GM08714 (cell line): ENCODE data around the gene EPHB6.
A peak's percentile ranks its signal among the peaks of the same experiment; 100 is the strongest.

Source experiments
- H3K4me3 ChIP-seq: fragments of 200-500 bp; sonication (Bioruptor generic); 2 replicates; pipeline ENCODE4 v1.5.1; 2014; ENCODE audit warnings: mild to moderate bottlenecking, low read length, inconsistent platforms
- ZNF274 ChIP-seq: IDR thresholded peaks from 2 replicates; pipeline ENCODE4 v1.6.1; 2012; ENCODE audit warnings: mild to moderate bottlenecking, low read depth, low read length

The EPHB6 gene, protein sequence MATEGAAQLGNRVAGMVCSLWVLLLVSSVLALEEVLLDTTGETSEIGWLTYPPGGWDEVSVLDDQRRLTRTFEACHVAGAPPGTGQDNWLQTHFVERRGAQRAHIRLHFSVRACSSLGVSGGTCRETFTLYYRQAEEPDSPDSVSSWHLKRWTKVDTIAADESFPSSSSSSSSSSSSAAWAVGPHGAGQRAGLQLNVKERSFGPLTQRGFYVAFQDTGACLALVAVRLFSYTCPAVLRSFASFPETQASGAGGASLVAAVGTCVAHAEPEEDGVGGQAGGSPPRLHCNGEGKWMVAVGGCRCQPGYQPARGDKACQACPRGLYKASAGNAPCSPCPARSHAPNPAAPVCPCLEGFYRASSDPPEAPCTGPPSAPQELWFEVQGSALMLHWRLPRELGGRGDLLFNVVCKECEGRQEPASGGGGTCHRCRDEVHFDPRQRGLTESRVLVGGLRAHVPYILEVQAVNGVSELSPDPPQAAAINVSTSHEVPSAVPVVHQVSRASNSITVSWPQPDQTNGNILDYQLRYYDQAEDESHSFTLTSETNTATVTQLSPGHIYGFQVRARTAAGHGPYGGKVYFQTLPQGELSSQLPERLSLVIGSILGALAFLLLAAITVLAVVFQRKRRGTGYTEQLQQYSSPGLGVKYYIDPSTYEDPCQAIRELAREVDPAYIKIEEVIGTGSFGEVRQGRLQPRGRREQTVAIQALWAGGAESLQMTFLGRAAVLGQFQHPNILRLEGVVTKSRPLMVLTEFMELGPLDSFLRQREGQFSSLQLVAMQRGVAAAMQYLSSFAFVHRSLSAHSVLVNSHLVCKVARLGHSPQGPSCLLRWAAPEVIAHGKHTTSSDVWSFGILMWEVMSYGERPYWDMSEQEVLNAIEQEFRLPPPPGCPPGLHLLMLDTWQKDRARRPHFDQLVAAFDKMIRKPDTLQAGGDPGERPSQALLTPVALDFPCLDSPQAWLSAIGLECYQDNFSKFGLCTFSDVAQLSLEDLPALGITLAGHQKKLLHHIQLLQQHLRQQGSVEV

DNA sequence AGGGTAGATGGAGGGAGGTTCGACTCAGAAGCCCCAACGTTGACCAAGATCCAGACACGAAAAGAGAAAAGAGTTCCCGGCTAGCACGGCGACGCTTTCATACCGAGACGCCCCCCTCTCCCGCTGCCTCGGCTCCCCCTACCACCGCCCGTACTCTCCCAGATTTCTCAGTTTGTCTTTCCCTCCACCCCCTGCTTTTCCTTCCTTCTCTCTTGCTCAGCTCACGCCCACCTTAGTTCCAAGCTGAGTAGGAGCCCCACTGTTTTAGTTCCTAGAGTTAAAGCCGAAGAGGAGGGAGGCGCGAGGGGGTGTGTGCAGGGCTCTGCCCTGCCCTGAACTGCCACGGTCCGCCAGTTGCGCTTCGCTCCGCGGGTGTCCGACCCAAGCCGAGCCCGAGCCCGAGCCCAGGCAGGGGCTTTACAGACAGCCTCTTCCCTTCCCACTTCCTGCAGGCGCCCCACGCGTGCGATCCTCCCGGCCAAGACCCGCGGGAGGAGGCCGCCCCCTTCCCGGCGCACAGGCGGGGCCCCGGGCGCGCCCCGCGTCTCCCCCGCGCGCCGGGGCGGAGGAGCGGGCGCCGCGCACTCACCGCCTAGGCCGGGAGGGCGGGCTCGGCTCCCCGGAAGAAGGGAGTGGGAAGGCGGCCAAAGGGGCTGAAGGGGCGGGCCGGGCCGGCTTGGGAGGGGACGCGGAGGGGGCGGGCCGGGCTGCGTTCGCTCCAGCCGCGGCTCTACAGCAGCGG lies at the start of gene EPHB6:
Gene EPHB6, plus strand, starts transcription at position 705 of the 742 bp plus-strand sequence. CDS start 8,152 bp downstream, outside the sequence.
- no peak for TF ChIP-seq ZNF274

DNA sequence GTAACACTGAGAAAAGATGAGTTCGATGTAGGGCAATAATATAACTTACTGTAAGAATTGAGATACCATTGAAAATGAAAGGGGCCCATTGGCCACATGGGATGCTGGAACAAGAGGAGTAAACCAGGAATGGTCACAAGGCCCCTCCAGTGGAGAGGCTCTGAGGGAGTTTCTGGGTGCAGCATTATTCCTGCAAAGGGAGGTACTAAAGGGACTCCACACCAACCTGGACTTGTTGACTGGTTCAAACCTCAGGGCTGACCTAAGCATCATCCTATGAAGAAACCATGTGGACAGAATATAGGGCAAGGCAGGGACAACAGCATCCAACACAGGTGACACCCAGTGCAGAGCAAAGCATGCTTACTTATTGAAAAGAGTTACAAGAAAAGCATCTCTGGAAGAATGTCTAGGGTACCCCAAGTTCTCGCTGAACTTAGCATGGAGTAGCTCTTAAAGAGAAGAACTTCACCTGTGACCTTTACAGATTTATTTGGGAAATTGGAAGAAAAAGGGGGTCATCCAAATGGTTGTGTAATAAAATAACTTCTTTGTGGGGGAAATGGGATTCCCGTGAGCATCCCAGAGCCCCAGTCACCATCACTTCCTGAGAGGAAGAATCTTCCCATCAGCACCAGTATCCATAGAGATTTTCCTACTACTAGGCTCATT lies 49.4 kb upstream of the EPHB6 start:
- H3K4me3 ChIP-seq, result no peak overlapping the region
- no peak for TF ChIP-seq ZNF274

More for the DNA sequence above, at the start of gene EPHB6:
- H3K4me3 ChIP-seq, result peak within 1 kb of the TSS; percentile 60

DNA sequence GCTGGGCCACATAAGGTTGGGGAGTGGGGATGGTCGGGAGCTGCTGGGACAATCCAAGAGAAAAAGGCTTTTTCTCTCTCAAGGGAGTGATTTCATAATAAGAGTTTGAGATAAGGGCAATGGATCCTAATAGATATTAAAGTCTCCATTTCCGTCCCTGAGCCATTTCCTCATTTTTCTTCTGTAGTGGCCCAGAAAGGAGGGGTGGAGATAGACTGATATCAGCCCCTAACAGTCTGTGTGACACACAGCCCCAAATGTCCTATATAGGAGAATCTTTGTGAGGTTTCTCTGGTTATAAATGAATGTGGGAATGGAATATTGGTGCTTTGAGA lies 48.9 kb upstream of the EPHB6 start:
- no peak overlapping the region for H3K4me3 ChIP-seq
- TF ChIP-seq ZNF274, result no peak

DNA sequence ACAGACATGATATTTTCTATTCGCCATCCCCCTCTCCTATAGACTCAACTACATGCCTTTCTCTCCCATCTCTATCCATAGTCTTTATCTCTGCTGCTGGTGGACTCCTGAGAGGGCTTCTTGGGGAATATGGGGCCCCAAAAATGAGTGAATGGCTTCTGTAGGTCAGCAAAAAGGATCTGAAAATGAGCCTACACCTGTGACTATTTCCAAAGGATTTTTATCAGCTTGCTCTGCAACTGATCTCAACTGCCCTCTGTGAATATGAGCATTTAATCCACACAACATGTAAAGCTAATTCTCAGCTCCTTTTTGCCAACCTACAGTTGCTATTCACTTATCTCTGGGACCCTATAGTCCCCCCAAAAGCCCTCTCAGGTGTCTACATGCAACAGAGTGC lies 47.9 kb upstream of the EPHB6 start:
- no peak overlapping the region for H3K4me3 ChIP-seq
- TF ChIP-seq ZNF274, result no peak

DNA sequence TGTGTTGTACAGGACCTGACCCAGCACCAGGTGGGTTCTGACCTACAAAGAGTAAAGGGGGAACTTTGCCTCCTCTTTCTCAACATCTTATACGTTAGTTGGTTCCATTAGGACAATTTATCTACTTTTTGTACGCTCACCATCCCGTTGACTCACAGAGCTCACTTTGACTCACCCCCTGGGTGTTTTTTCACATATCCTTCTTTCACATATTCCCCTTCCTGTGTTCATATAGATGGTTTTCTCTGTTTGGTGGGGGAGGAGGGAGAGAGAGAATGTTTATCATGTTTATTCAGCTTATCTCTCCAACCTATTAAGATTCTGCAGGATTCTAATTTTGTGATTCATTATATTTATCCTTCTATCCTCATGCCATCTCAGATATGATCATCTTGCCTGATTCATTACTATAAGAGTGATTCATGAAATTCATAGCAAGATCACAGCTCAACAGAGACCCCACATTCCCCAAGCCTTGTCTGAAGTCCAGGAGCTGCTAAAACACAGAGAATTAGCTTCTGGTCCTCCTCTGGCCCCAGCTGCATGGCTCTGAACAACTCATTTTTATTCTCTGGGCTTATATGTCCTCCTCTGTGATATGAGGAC lies 46.9 kb upstream of the EPHB6 start:
- H3K4me3 ChIP-seq, result peak overlapping the region; percentile 37; the same call in 1 of the 2 replicates
- no peak for TF ChIP-seq ZNF274

DNA sequence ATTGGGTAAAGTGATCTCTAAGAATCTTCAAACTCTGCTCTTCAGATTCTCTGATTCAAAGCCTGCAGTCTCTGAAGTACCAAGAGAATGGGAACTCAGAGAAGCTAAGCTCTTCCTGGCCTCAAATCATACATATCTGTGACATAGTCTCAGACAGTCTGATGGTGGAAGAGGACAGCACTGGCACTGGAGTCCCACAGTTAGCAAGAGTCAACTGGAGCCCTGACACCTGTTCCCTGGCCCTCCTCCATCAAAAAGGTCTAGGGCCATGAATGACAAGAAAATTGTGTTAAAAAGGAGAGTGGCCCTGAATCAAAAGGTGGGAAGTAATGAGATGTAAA lies 46.4 kb upstream of the EPHB6 start:
- TF ChIP-seq ZNF274, result no peak
- peak overlapping the region; percentile 37; the same call in 1 of the 2 replicates for H3K4me3 ChIP-seq

DNA sequence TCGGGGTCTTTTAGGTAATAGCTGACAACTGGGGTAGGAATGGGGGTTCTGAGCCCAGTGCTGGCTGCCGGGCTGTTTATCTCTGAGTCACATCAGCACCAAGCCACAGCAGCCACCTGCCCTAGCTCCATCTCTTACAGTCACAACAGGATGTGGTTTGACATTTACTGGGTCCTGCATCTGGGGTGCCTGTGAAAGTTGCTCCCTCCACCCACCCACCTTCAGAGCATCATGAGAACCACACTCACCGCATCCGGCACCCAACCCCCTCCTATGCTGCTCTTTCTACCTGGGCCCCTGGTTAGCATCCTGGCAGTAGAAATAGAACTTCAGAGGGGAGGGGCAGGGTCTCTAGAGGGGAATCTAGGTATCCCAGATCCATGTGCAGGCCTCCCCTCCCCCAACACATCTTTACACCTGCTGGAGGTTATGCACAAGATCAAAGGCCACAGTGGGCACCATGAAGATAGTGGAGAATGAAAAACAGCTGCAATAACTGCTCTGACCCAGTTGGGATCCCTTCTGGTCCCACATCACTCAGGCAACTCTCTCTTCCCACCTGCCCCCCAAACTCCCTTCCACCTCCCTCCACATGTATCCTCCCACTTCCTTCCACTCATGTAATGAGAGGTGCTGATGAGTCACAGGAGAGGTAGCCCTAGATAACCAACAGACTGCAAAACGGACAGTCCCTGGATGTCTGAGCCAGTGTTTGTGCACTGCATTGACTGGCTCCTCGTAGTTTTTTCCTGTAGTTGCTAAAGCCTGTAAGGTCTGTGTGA lies 45.9 kb upstream of the EPHB6 start:
- no peak for TF ChIP-seq ZNF274
- no peak overlapping the region; the same call in 1 of the 2 replicates for H3K4me3 ChIP-seq

DNA sequence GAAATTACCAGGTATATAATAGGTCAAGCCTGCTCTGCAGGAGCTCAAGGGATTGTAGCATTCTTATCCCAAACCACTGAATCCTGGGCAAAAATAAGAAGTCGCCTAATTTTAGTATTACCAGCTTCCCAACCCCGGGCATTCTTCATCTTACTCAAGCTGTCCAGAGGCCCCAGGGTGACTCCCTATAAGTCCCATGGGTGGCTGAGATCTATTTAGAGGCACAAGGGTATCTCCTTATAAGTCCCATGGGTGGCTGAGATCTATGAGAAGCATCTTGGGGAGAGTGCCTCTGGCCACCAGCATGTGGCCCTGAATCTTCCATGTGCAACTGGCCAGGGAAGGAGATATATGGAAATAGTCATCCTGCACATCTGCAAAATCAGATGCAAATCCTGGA lies 45.2 kb upstream of the EPHB6 start:
- TF ChIP-seq ZNF274, result no peak

DNA sequence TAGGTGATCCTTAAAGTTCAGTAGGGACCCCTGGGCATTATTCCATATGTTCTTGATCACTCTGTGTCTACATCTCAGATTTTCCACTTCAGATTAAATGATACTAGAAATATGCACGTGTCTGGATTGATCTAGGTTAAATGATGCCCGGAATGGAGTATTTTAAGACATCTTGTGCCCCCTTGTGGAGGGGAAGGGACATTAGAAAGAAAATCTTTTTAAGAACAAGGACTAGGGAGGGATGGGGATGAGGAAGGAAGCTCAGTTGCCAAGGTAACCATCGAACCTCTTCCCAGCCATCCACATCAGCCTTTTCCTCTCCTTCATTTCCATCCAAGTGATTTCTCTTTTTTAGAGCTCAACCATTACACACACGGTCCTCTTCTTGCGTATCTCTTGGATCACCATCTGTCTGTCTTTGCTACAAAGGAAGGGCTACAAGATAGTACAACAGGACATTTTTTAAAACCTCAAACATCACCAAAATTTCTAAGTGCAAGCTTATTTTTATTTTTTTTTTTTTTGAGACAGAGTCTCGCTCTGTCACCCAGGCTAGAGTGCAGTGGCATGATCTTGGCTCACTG lies 43.6 kb upstream of the EPHB6 start:
- no peak for TF ChIP-seq ZNF274
- no peak overlapping the region for H3K4me3 ChIP-seq

More for the DNA sequence above, 45.2 kb upstream of the EPHB6 start:
- peak overlapping the region; percentile 22; the same call in 1 of the 2 replicates for H3K4me3 ChIP-seq

DNA sequence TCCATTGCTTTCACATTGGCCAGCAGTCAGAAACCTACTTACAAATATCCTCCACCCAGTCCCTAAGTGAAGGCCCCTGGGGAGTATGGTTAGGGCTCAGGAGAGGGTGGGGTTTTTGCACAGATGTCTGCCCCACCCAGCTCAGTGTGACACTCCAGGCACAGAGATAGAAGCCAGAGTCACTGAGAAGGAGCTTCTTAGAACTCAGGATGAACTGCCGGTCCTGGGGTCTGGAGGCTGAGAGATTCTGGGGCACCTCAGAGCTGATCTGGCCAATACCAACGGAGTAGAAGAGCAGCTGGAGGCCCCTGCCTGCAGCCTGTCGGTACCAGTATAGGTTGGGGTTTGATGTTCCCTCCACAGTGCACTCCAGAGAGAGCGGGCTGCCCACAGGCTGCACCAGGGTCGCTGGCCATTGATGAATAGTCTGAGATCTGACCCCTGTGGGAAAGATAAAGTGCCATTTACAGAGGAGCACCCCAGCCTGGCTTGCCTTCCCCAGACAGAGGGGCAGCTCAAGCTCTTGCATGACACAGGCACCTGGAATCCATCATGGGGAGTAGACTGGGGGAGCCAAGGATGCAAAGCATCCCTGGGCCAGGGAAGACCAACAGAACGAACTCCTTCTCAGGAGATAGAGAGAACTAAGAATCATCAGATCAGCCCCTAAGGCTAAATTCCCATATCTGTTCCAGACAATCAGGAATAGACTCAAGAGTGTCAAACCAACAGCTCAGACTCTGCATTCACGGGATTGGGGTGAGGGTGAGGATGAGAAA lies 42.2 kb upstream of the EPHB6 start:
- no peak for TF ChIP-seq ZNF274
- H3K4me3 ChIP-seq, result no peak overlapping the region

DNA sequence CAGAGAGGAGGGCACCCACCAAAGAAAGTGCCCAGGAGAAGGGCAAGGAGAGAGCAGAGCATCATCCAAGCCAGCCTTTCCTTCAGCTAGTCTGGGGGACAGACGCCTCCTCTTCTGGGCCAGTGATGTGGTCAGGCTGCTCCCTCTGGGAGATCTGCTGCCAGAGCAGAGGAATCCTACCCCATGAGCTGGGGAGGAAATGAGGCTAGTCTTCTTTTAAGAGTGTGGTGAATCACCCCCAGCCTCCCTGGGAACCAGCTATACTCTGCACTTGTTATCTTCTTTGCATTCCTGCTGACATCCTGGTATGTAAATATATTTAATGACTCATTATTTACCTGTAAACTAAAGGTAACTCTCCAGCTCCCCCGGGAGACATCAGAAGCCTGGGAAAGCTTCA lies 41.6 kb upstream of the EPHB6 start:
- TF ChIP-seq ZNF274, result no peak
- no peak overlapping the region for H3K4me3 ChIP-seq

DNA sequence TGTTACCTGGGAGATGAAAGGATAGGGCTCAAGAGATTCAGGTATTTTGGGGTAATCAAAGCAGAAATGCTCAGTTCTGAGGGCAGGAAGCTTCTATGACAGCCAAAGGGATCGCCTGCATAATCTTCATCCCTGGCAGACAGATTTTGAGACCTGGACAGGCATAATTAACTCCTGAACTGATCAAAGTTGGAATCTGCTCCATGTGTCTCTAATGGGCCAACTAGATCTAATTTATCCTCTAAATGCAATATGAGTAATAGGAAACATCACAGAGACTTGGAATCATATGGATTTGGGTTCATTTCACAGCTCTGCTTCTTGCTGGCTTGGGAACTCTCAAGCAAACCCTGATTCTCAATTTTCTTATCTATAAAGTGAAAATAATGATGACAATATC lies 41.2 kb upstream of the EPHB6 start:
- no peak overlapping the region for H3K4me3 ChIP-seq
- no peak for TF ChIP-seq ZNF274
